GM12878 (cell line): Measurements from ENCODE around the gene GAPDHS.

Experiments
- BCL11A ChIP-seq: IDR thresholded peaks from 2 replicates; pipeline ENCODE4 v1.6.1; 2011; ENCODE audit warnings: low read depth, low read length
- CHD2 ChIP-seq: IDR thresholded peaks from 2 replicates; pipeline ENCODE4 v1.6.1; 2011; ENCODE audit warnings: low read depth, low read length, improper control_type of control experiment, borderline replicate concordance
- EP300 ChIP-seq, 2 experiments: fragments of 150-350 bp in 1 of 2; IDR thresholded peaks; 2 replicates each; pipeline ENCODE4 v1.6.1; 2011 to 2012; ENCODE audit warnings: low read depth in 2 of 2, low read length in 2 of 2, borderline replicate concordance in 1 of 2, improper control_type of control experiment in 1 of 2, inconsistent platforms in 1 of 2; ENCODE audit not compliant: control insufficient read depth in 1 of 2
- MAX ChIP-seq: IDR thresholded peaks from 2 replicates; pipeline ENCODE4 v1.6.1; 2012; ENCODE audit warnings: low read depth, low read length, improper control_type of control experiment
- POU2F2 ChIP-seq: IDR thresholded peaks from 3 replicates; pipeline ENCODE4 v1.6.1; 2011; ENCODE audit warnings: low read depth, mild to moderate bottlenecking, low read length, borderline replicate concordance
- ZNF24 ChIP-seq: fragments of 450-650 bp; IDR thresholded peaks from 2 replicates; pipeline ENCODE4 v1.6.1; 2017; ENCODE audit warnings: antibody characterized with exemption, mild to moderate bottlenecking
- TF ChIP-seq, protein P1 (sequence below): fragments of 450-650 bp; IDR thresholded peaks from 2 replicates; pipeline ENCODE4 v1.6.1; 2017; ENCODE audit warnings: mild to moderate bottlenecking, moderate library complexity

DNA sequence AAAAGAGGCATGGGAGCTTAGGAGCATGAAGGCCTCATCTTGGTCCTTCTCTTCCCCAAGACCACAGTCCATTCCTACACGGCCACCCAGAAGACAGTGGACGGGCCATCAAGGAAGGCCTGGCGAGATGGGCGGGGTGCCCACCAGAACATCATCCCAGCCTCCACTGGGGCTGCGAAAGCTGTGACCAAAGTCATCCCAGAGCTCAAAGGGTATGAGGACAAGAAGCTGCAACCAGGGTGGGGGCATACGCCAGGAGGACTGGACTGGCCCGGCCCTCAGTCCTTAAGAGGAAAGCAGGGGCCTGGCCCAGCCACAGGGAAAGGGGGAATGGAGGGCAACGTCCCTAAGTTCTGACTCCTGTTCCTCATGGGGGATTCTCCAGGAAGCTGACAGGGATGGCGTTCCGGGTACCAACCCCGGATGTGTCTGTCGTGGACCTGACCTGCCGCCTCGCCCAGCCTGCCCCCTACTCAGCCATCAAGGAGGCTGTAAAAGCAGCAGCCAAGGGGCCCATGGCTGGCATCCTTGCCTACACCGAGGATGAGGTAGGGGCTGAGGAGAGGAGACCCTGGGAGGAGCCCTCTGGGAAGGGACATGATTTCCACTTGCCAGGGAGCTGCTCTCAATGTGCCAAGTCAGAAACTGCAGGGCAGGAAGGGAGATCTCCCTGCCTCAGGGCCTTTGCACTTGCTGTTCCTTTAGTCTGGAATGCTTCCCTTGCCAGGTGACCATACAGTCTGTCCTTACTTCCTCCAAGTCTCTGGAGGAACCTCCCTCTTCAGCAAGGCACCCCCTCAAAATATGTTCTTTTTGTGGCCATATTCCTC, 10.2 kb downstream of the GAPDHS start:
- TF ChIP-seq POU2F2 (no peak), BCL11A (no peak), ZNF24 (no peak), CHD2 (no peak), MAX (no peak), EP300 (IDR thresholded peaks at IDR 0.05; ENCODE audit: borderline replicate concordance in 1 of 2, control insufficient read depth in 1 of 2, low read depth in 2 of 2, low read length in 2 of 2) (no peak)
- TF ChIP-seq, protein P1, sequence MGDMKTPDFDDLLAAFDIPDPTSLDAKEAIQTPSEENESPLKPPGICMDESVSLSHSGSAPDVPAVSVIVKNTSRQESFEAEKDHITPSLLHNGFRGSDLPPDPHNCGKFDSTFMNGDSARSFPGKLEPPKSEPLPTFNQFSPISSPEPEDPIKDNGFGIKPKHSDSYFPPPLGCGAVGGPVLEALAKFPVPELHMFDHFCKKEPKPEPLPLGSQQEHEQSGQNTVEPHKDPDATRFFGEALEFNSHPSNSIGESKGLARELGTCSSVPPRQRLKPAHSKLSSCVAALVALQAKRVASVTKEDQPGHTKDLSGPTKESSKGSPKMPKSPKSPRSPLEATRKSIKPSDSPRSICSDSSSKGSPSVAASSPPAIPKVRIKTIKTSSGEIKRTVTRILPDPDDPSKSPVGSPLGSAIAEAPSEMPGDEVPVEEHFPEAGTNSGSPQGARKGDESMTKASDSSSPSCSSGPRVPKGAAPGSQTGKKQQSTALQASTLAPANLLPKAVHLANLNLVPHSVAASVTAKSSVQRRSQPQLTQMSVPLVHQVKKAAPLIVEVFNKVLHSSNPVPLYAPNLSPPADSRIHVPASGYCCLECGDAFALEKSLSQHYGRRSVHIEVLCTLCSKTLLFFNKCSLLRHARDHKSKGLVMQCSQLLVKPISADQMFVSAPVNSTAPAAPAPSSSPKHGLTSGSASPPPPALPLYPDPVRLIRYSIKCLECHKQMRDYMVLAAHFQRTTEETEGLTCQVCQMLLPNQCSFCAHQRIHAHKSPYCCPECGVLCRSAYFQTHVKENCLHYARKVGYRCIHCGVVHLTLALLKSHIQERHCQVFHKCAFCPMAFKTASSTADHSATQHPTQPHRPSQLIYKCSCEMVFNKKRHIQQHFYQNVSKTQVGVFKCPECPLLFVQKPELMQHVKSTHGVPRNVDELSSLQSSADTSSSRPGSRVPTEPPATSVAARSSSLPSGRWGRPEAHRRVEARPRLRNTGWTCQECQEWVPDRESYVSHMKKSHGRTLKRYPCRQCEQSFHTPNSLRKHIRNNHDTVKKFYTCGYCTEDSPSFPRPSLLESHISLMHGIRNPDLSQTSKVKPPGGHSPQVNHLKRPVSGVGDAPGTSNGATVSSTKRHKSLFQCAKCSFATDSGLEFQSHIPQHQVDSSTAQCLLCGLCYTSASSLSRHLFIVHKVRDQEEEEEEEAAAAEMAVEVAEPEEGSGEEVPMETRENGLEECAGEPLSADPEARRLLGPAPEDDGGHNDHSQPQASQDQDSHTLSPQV, result no peak
